HUES6 (cell line): ENCODE measurements around the gene SLC6A19.

Source experiments
- H3K27ac ChIP-seq: 2 replicates; pipeline ENCODE4 v1.7.0; 2013; ENCODE audit warnings: low read depth, mild to moderate bottlenecking, low read length, inconsistent platforms
- H3K27me3 ChIP-seq: 2 replicates; pipeline ENCODE4 v1.6.1; 2013; ENCODE audit warnings: low read length; ENCODE audit not compliant: control insufficient read depth, insufficient read depth
- H3K36me3 ChIP-seq: 2 replicates; pipeline ENCODE4 v1.6.1; 2013; ENCODE audit warnings: low read length; ENCODE audit not compliant: control insufficient read depth, insufficient read depth
- H3K4me1 ChIP-seq: 2 replicates; pipeline ENCODE4 v1.6.1; 2013; ENCODE audit warnings: low read length; ENCODE audit not compliant: control insufficient read depth, insufficient read depth
- H3K4me3 ChIP-seq: 2 replicates; pipeline ENCODE4 v1.5.1; 2013; ENCODE audit warnings: low read depth, low read length
- H3K9ac ChIP-seq: one replicate; pipeline ENCODE4 v1.6.1; 2013; ENCODE audit warnings: mild to moderate bottlenecking, low read length
- H3K9me3 ChIP-seq: 2 replicates; pipeline ENCODE4 v1.6.1; 2013; ENCODE audit warnings: low read depth, low read length; ENCODE audit not compliant: control insufficient read depth, insufficient read depth

Gene SLC6A19

DNA sequence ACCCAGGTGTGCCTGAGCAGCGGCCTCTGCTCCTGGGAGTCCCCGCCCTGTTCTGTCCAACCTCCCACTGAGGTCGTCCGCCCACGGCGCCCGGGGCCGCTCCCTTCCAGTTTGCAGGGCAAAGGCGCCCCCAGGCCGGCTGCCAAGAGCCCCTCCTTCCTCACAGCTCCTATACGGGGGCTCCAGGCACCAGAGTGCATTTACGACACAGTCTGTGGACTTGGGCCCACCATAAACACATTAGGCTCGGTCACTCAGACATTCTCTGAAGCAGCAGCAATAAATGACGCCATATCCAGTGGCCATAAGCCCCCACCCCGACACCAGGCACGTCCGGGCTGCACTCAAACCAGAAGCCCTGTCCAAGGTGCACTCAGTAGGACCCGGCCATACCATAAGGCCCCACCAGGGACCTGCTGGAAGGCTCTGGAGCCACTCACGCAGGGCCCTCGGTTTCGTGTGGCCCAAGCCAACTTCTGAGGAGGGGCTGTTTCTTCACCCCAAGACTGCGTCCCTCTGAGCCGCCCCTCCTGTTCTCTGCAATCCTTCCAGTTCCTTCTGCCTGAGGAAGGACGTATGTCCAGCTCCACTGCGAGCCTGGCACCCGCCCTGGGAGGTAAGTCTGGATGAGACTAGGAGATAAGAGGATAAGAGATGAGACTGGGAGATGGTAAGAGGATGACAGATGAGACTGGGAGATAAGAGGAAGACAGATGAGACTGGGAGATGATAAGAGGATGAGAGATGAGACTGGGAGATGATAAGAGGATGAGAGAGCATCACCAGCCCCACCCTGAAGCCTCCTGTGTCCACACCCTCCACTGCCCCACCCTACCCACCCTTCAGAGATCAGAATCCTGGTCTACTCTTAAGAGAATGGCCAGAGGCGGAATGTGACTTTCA lies 50.5 kb downstream of the SLC6A19 start:
- H3K27ac ChIP-seq = no peak overlapping the region
- H3K27me3 ChIP-seq = peaks cover 11% of the 10 kb centered on the region; the same call in 1 of the 2 replicates
- H3K9ac ChIP-seq = no peak overlapping the region
- H3K4me3 ChIP-seq = no peak overlapping the region
- H3K4me1 ChIP-seq = no peaks in the 10 kb centered on the region
- H3K36me3 ChIP-seq = no peaks in the 10 kb centered on the region
- no peaks in the 10 kb centered on the region for H3K9me3 ChIP-seq

DNA sequence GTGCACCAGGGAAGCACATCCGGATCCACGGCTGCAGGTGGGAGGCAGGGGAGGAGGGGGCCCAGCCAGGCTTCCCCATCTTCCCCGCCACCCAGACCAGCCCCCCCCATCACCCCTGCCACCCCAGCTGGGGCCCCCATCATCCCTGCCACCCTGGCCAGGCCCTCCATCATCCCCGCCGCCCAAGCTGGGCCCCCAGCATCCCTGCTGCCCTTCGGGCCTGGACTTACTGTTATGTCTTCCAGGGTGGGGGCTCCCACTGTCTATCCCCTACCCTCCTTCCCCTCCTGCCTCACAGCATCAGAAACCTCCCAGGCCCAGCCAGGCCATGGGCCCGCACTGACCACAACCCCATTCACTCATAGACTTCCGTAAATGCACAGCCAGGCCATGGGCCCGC lies 51.3 kb downstream of the SLC6A19 start:
- Histone ChIP-seq H3K36me3 (no peaks in the 10 kb centered on the region; the same call in 1 of the 2 replicates), H3K4me3 (no peak overlapping the region), H3K27me3 (peaks cover 4% of the 10 kb centered on the region; the same call in 1 of the 2 replicates), H3K4me1 (no peaks in the 10 kb centered on the region), H3K9me3 (no peaks in the 10 kb centered on the region), H3K9ac (no peak overlapping the region), H3K27ac (no peak overlapping the region)

DNA sequence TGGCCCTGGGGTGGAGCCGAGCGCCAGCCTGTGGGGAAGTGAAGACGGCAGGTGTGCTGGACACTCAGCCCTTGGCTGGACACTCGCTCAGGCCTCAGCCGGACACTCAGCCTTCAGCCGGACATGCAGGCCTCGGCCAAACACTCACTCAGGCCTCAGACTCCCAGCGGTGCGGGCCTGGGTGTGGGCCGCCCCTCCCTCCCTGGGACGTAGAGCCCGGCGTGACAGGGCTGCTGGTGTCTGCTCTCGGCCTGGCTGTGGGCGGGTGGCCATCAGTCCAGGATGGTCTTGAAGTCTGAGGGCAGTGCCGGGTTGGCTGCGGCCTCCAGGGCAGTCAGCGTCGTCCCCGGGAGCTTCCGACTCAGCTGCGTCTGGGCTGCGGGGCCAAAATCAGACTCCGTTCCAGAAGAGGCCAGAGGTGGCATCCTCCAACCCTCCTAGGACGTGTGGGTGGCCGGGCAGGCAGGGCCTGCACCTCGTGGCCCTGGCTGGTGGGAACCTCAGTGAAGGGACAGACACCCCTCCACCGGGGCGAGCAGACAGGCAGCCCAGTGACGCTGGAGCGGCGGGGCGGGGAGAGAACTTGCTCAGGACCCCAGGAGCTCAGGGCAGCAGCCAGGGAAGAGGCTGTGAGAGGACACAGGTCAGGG lies 52.2 kb downstream of the SLC6A19 start:
- Histone ChIP-seq H3K27ac (peak overlapping the region; percentile 26; the same call in 1 of the 2 replicates), H3K36me3 (no peaks in the 10 kb centered on the region; the same call in 1 of the 2 replicates), H3K4me1 (no peaks in the 10 kb centered on the region), H3K9ac (peak overlapping the region; percentile 11), H3K9me3 (no peaks in the 10 kb centered on the region), H3K4me3 (no peak overlapping the region), H3K27me3 (no peaks in the 10 kb centered on the region; the same call in 1 of the 2 replicates)

DNA sequence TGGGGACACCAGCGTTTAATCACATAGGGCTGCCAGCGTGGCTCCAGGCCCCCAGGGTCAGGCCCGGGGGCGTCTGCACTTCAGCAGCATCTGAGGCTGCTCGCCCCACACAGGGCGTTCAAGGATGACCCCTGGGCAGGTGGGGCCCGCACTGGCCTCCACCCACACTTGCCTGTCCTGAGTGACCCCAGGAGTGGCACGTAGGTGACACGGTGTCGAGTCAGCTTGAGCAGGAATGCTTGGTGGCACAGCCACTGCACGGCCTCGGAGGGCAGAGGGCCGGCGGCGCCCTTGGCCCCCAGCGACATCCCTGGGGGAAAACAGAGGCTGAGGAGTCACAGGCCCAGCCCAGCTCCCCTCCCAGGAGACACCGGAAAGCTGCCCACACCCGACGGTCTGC lies 52.8 kb downstream of the SLC6A19 start:
- no peak overlapping the region for H3K27ac ChIP-seq
- H3K9ac ChIP-seq = no peak overlapping the region
- H3K27me3 ChIP-seq = no peaks in the 10 kb centered on the region; the same call in 1 of the 2 replicates
- no peaks in the 10 kb centered on the region for H3K4me1 ChIP-seq
- H3K4me3 ChIP-seq = no peak overlapping the region
- H3K9me3 ChIP-seq = no peaks in the 10 kb centered on the region
- H3K36me3 ChIP-seq = no peaks in the 10 kb centered on the region; the same call in 1 of the 2 replicates

DNA sequence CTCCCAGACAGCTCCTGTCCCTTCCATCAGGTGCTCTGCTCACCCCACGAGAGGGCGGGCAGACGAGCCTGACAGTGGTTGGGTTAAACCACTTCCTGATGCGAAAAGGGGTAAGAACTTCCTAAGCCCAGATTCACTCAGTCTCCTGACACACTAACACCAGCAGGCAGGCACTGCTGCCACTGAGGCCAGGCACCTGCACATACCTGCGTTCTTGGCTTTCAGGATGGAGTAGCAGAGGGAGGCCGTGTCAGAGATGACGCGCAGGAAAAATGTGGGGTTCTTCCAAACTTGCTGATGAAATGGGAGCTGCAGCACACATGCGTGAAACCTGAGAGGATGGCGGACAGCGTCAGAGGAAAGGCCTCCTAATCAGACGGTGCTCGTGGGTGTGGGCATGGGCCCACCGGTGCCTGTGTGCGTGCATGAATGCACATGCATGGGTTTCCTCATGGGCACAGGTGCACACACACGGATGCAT lies 53.7 kb downstream of the SLC6A19 start:
- peaks cover 1% of the 10 kb centered on the region; the same call in 1 of the 2 replicates for H3K36me3 ChIP-seq
- H3K9ac ChIP-seq = no peak overlapping the region
- H3K27me3 ChIP-seq = no peaks in the 10 kb centered on the region
- no peak overlapping the region for H3K27ac ChIP-seq
- no peaks in the 10 kb centered on the region for H3K4me1 ChIP-seq
- H3K4me3 ChIP-seq = no peak overlapping the region
- H3K9me3 ChIP-seq = no peaks in the 10 kb centered on the region; the same call in 1 of the 2 replicates

DNA sequence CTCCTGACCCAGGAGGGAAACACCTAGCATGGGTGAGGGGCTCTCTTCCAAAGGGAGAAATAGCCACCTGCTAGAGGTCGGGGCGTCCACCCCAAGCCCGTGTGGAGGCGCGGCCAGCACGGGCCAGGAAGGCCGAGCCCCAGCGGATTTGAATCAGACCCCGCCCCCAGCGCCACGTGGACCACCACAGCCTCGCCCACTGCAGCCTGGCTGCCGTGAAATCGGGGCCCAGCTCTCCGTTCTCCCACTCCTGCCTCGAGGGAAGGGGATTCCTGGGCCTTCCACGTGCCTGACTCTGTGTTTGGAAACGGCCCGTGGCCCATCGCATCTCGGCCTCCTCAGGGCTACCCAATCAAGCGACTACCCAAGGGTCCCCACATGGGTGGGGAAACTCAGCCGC lies 55.4 kb downstream of the SLC6A19 start:
- Histone ChIP-seq H3K4me3 (no peak overlapping the region), H3K27me3 (no peaks in the 10 kb centered on the region), H3K9ac (no peak overlapping the region), H3K36me3 (peaks cover 12% of the 10 kb centered on the region; the same call in 1 of the 2 replicates), H3K27ac (no peak overlapping the region), H3K9me3 (peaks cover 5% of the 10 kb centered on the region; the same call in 1 of the 2 replicates), H3K4me1 (no peaks in the 10 kb centered on the region)

DNA sequence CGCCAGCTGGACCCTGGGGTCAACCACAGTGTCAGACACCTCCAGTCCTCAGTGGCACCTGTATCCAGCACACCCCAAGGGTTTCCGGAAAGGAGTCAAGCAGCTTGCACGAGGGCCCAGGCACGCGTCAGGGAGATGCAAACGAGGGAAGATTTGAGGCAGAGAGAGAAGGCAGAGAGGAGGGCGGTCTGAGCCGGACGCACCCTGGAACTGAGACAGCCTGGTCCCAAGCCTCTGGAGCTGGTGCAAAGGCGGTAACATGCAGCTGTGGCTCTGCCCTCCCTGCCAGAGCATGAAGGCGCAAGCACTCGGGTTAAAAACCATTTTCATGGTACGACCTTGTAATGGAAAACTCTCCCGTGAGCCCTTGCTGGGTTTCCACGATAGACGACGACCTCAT lies 56.0 kb downstream of the SLC6A19 start:
- Histone ChIP-seq H3K36me3 (peaks cover 18% of the 10 kb centered on the region; the same call in 1 of the 2 replicates), H3K27me3 (no peaks in the 10 kb centered on the region), H3K4me3 (no peak overlapping the region), H3K9me3 (peaks cover 10% of the 10 kb centered on the region; the same call in 1 of the 2 replicates), H3K27ac (no peak overlapping the region), H3K4me1 (no peaks in the 10 kb centered on the region), H3K9ac (no peak overlapping the region)

DNA sequence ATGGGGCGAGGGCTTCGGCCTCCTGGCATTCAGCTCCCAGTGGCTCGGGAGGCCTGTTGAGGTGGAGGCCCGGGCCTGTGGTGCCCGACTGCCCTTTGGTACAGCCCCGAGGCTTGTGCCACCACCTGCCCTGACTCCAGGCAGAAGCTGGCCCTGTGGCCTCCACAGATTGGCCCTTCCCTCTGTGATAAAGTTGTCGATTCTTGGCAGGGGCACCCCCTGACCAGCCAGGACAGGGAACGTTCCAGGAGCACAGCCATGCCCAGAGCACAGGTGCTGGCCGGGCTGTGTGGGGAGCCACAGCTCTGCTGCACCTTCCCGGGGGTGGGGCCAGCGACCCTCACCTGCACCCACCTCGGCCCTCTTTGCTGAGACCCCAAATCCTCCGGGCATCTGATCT lies 56.4 kb downstream of the SLC6A19 start:
- no peak overlapping the region for H3K9ac ChIP-seq
- H3K27ac ChIP-seq = no peak overlapping the region
- no peaks in the 10 kb centered on the region for H3K27me3 ChIP-seq
- H3K4me3 ChIP-seq = no peak overlapping the region
- H3K36me3 ChIP-seq = peaks cover 23% of the 10 kb centered on the region; the same call in 1 of the 2 replicates
- peaks cover 15% of the 10 kb centered on the region; the same call in 1 of the 2 replicates for H3K9me3 ChIP-seq
- no peaks in the 10 kb centered on the region for H3K4me1 ChIP-seq

DNA sequence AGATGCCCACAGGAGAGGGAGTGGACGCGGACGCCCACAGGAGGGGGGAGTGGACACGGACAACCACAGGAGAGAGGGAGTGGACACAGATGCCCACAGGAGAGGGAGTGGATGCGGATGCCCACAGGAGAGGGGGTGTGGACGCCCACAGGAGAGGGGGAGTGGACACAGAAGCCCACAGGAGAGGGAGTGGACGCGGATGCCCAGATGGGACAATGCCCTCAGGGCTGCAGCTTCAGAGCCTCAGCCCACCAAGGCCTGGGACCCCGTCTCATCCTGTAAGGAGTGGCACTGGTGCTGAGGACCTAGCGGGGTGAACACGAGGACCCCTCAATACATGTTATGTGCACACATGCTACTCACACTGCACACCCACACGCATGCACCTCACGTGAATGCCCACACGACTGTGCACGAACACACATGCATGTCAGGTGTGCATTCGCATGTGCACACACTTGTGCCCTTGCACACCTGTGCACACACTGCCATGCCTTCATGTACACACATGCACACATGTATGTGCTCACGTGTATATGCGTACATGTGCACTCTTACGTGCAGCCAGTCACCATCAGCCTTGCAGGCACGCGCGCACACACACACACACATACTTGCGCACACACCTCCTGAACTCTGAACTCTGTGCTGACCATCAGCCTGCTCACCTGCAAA lies 58.5 kb downstream of the SLC6A19 start:
- peaks cover 22% of the 10 kb centered on the region; the same call in 1 of the 2 replicates for H3K9me3 ChIP-seq
- no peak overlapping the region for H3K9ac ChIP-seq
- H3K27me3 ChIP-seq = no peaks in the 10 kb centered on the region
- no peak overlapping the region for H3K4me3 ChIP-seq
- peaks cover 39% of the 10 kb centered on the region; the same call in 1 of the 2 replicates for H3K36me3 ChIP-seq
- no peaks in the 10 kb centered on the region; the same call in 1 of the 2 replicates for H3K4me1 ChIP-seq
- no peak overlapping the region for H3K27ac ChIP-seq

DNA sequence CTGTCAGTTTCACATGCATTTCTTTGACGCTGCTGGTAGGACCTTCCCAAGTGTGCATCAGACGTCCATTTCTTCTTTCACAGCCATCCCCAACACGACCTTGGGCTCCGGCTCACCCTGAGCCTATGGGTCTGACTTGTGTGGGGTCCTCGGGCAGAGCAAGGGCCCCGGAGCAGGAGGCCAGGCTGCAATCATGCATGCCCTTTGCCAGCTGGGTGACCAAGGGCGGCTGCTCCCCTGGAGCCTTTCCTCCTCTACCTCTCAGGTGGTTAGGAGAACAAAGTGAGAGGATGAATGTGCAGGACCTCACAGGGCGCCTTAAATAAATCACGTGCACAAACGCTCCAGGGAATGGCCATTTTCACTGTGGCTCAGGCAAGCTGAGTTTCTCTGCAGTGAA lies 60.2 kb downstream of the SLC6A19 start:
- H3K4me3 ChIP-seq = no peak overlapping the region
- H3K36me3 ChIP-seq = peaks cover 54% of the 10 kb centered on the region; the same call in 1 of the 2 replicates
- no peaks in the 10 kb centered on the region; the same call in 1 of the 2 replicates for H3K4me1 ChIP-seq
- no peak overlapping the region for H3K9ac ChIP-seq
- H3K27ac ChIP-seq = no peak overlapping the region
- H3K27me3 ChIP-seq = no peaks in the 10 kb centered on the region
- H3K9me3 ChIP-seq = peaks cover 22% of the 10 kb centered on the region; the same call in 1 of the 2 replicates
